ENCODE measurements around the gene GAD2. TPM values are rescaled to one million over a fixed set of nuclear protein-coding genes. Genes with fewer than 3 reads are reported as not detected.

GAD2 gene
- total and polyA plus RNA-seq, 4 donors = not detected

Other genes with a start within 250 kb of the GAD2 start
- gene APBB1IP, start 221.6 kb downstream of the GAD2 start, total RNA-seq = 10 to 100 TPM; 12.2 to 26.0 TPM
- gene APBB1IP, start 221.6 kb downstream of the GAD2 start, polyA plus RNA-seq = 10 to 100 TPM in 1 of 2 donors, 1 to 10 TPM in 1; 5.4 to 33.5 TPM

All from lung (tissue), 4 donors.